SKM-1 treated with dmso at 0.1 percent for 144 hours (cell line): ENCODE measurements around the gene TMEM271.

Experiments used
- DNase-seq: peaks from one replicate; lab custom pipeline; 2025; ENCODE audit not compliant: unreplicated experiment; lab: John Stamatoyannopoulos, UW

The TMEM271 gene, protein sequence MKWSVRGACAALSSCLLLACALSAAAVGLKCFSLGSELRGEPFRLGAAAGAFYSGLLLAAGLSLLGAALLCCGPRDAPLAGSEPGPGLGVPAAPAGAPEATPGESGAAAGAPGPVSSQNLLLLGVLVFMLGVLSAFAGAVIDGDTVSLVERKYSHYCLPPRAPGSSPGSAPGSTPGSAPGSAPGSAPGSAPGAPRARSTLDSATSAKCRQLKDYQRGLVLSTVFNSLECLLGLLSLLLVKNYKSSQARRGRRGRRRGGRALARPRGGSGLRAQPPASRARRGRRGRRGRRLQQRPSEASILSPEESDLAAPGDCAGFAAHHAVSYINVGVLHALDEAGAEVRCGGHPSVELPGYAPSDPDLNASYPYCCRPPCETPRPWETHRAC

DNA sequence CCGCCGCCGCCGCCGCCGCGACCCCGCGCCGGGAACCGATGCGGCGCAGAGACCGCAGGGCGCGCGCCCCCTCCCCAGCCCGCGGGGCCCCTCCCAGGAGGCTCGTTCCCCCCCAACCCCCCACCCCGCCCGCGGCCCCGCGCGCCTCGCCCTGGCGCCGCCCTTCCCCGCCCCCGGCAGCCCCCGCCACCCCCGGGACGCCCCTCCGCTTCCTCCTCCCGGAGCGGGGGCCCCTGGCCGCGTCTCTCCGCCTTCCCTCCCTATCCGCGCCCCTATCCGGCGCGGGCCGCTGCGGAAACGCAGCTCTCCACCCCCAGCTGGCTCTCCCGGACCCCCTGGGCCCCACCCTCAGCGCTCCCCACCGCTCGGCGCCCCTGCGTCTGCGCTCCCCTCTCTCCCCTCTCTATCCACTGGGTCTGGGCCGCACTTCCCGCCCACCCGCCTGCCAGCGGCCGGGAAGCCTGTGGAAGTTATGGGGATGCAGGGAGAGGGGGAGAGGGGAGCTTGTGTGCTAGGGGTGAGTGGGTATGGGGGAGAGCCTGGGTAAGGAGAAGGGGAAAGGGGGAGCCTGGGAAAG, at the start of gene TMEM271:
Gene TMEM271 (minus strand): TSS at position 51 of the 577 bp plus-strand sequence. CDS start 233 bp downstream, outside the sequence.
- DNase-seq: no peak

DNA sequence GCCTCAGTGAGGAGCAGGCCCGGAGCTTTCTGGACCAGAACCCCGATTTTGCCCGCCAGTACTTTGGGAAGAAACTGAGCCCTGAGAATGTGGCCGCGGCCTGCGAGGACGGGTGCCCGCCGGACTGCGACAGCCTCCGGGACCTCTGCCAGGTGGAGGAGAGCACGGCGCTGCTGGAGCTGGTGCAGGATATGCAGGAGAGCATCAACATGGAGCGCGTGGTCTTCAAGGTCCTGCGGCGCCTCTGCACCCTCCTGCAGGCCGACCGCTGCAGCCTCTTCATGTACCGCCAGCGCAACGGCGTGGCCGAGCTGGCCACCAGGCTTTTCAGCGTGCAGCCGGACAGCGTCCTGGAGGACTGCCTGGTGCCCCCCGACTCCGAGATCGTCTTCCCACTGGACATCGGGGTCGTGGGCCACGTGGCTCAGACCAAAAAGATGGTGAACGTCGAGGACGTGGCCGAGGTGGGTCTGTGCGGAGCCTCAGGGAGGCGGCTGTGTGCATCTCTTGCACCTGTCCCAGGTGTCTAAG, 49.6 kb upstream of the TMEM271 start:
- DNase-seq: no peak

DNA sequence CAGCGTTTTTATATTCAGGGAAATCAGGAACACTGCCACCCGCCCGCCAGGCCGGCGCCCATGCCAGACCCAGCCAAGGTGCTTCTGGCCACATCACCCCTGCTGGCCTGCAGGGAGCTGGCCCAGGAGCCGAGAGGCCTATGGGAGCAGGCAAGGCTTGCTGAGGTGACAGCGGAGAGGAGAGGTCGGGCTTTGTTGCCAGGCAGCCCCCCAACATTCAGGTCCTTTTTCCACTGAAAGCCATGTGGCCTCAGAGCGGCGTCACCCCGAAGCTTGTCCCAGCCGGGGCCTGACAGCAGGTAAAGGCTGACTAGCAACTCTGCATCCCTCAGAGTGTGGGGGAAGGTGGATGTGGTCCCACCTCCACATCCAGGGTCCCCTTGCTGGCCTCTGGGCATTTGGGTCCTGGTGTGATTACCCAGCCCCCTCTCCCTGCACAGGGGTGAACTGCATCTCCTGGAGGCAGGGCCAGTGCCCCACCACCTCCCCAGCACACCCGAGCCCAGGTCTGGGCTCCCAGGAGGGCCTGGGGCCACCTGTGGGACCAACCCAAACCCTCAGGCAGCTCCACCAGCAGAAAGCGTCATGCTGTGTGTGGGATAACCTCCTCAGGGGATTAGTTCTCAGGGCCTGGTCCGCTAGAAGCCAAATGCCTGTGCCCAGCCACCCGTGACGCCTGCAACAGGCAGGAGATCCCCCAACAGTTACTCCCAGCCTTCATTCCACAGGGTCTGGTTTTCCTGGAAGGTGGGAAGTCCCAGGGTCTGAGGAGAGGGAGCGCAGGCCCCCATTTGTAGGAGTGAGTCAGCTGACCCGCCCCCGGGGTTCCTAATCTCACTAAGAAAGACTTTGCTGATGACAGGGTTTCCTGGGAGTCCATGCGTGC, 48.9 kb upstream of the TMEM271 start, which contains the start of gene PDE6B:
Gene PDE6B (plus strand): TSS at position 869 of the 886 bp plus-strand sequence. CDS start 54 bp downstream, outside the sequence.
- no peak for DNase-seq

DNA sequence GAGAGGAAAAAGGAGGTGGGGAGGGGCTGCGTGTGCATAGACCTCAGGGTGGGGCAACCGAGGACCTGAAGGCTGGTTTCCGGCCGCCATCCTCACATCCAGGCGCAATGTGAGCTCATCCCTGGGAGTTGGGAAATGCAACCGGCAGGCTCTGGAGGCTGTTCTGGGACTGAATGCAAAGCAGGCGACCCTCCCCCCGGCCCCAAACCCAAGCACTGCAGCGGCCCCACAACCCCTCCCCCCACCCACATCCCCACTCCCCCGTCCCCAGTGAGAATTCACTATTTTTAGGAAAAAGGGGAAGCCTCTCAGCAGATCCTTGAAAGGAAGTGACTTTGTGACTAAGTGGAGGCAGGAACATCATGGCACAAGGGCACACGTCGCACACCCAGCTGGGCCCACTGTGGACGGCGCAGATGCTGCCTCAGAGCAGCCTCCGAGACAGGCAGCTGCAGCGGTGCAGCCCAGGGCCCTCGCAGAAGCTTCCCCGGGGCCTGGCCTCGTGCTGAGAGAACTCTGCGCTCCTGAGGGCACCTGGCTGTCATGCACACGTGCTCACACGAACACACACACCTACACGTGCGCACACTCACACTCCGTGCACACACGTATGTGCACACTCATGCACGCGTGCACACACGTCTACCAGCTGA, 47.9 kb upstream of the TMEM271 start:
- DNase-seq: no peak

DNA sequence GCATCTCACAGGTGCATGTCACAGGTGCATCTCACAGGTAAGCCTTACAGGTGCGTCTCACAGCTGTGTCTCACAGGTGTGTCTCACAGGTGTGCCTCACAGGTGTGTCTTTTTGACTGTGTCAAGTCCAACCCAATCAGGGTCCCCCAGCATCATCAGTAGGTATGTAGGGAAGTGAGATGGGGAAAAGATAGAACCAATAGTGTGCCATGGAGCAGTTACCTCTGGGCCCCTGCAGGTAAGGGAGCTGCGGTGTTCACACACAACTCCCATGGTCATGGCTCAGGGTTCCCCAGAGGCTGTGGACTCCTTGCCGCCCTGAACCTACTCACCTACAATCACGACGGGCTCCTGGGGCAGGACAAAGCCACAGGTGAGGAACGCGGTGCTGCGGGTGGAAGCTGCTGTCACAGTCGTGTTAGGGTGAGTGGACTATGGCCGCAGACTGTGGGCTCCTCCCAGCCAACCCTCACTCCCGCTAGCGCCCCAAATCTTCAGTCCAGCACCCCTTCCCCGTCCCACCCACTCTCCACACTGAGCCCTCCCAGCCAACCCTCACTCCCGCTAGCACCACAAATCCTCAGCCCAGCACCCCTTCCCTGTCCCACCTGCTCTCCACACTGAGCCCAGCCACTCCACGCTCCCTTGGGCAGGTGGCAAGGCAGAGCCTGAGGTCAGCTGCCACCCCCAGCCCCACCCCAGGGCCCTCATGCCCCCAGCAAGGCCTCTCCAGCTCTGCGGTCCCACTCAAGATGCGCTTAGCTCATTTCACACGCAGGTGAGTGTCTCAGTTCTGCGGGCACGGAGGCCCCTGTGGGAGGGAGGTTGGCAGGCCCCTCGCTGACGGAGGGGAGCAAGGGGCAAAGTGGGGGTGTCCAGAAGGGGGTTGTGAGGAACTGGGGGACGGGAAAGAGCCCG, 47.2 kb upstream of the TMEM271 start:
- no peak for DNase-seq

DNA sequence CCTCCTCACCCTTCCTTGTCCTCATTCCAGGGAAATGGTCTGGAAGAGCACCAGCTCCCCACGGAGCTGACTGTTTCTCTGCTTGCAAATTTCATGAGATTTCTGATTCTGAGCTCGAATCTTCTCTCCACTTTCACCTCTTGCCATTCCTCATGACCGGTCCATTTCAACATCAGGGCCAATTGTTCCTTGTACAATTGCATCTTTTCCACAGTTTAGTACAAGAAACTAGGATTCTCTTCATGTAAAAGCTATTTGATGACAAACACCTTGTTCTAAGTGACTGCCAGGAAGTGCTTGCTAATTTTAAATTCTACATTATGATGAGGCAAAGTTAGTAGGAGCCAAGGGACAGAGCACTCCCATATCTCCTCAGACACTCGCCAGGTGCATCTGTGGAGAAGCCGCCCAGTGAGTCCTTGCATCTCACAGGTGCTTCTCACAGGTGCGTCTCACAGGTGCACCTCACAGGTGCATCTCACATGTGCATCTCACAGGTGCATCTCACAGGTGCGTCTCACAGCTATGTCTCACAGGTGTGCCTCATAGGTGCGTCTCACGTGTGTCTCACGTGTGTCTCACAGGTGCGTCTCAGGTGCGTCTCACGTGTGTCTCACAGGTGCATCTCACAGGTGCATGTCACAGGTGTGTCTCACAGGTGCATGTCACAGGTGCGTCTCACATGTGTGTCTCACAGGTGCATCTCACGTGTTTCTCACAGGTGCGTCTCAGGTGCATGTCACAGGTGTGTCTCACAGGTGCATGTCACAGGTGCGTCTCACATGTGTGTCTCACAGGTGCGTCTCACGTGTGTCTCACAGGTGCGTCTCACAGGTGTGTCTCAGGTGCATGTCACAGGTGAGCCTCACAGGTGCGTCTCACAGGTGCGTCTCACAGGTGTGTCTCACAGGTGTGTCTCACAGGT, 46.2 kb upstream of the TMEM271 start:
- DNase-seq: no peak

DNA sequence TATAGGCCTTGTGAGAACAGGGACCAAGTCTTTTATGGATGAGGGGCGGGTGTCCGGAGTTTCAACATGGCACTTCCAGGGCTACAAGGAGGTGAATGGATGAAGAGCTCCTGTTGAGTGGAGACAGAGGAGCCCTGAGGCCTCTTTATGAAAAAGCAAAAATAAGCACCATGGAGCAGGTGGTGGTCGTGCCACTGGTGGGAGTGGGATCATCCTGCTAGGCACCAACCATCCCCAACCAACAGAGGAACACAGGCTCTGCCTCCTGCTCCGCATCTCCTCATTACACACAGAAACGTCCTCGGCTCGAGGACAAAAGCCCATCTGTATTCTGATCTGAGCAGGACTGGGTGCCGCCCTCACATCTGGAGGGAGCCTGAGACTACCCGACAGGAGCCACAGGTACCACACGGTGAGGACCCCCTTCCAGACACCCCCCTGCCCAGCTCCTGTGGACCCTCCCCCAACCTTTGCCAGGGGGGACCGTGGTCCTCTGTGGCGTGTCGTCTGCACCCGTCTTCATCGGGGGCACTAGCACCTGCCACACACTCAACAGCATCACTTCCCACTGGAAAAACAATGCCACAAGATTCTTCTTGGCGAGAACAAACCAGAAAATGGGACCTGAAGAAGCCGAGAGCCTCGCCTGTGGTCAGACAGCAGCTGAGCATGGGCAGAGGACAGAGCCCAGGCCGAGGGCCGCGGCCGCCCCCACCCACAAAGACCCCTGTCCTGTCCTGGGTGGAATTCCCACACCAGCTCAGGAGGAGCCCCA, 45.4 kb upstream of the TMEM271 start:
- no peak for DNase-seq

DNA sequence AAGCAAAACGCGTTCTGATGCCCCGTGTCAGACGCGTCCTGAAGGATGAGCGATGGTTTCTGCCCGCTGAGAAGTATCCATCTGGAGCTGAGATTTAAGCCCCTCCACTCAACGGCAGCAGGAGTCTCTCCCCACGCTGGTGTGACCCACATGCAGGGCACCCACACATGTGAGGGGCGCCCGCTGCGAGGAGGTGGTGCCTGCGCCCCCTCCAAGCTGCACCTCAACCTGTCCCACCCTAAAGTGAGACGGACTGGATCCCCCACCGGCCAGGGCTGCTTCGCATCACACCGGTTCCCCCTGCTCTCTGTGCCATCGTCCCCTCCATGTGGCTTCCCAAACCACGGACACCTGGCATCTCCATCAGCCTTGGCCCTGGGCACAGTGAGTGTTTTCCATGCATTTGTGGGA, 44.8 kb upstream of the TMEM271 start:
- DNase-seq: no peak

DNA sequence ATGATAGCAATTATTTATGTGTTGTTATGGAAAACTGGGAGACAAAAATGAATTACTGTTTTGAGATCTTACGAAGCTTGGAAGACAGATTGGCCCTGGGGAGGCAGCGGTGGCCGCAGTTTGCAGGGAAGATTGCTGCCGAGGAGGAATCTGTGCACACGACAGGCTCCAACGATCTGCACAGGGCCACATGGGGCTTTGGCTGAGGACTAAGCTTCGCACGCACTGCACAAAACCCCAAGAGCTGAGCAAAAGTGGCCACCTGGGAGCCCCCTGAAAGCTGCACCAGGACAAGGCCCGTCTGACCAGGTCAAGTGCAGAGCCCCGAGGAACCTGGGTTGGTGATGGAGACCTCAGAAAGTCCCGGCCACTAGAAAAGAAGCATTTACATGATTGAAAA, 44.1 kb upstream of the TMEM271 start:
- DNase-seq: no peak

DNA sequence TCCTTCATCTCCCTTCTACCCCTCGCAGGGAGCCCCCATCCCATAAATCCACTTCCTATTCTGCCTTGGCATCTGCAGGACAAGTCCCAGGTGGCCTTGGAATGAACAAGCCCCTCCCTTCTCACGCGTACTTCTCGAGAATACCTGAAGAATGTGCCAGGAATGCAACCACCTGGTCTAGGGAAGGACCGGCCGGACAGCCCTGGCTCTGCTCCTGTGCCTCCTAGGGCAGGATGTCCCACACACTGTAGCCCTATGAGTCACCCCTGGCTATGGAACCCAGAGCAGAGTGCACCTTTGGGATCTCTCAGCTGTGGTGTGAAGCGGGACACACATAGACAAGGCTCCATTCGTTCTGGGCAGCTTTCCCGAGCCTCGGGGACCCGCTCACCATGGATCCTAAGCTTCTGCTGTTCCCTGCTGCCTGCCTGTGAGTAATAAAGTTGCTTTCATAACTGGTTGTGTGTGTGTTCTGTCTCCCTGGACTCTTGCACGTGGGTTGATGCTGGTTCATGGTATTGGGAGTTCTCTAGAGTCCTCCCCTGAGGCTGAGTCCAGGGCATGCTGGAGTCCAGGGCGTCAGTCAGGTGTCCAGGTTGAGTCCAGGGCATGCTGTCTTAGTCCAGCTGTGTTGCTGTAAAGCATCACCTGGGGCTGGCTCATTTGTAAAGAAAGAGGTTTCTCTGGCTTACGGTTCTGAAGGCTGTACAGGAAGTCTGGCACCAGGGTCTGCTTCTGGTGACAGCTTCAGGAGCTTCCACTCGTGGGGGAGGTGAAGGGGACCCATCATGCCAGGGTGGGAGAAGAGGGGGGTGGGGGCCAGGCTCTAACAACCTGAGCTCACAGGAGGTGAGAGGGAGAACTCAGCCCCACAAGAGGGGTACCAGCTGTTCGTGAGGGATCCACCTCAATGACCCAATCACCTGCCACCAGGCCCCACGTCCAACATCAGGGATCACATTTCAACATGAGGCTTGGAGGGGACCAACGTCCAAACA, 41.8 kb upstream of the TMEM271 start:
- DNase-seq: no peak

DNA sequence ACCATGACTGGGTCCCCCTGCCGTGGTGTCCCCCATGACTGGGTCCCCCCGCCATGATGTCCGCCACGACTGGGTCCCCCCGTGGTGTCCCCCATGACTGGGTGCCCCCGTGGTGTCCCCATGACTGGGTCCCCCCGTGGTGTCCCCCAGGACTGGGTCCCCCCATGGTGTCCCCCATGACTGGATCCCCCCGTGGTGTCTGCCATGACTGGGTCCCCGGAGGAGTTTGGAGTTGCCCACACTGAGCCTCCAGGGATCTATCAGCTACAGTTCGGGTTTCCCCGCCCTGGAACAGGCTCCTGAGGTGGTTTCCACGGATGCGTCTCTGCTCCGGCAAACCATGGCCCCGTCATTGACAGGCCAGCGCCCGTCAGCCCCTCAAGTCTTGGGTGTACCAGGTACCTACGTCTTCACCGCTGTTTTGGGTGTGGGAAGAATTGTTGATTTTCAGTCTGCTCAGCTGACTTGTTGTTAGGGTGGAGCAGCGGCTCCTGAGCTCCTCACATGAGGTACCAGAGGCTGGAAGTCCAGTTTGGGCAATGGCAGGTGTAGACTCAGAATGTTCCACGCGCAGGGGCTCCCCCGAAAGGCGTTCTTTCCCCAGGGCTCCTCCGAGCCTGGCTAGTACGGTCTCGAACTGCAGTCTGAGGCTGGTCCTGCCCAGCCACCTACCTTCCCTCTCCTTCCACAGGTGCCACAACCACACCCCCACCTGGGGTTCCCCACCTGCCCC, 41.0 kb upstream of the TMEM271 start:
- DNase-seq: no peak

DNA sequence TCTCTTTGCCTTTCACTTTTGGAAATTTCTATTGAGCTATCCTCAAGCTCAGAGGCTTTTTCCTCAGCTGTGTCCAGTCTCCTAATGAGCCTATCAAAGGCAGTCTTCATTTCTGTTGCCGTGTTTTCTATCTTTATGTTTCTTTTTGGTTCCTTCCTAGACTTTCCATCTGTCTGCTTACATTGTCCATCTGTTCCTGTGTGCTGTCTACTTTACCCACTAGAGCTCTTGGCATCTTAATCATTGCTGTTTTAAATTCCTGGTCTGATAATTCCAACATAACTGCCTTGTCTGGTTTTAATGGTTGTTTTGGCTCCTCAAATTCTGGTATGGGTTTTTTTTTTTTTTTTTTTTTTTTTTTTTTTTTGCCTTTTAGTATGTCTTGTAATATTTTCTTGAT, 40.0 kb upstream of the TMEM271 start:
- no peak for DNase-seq

DNA sequence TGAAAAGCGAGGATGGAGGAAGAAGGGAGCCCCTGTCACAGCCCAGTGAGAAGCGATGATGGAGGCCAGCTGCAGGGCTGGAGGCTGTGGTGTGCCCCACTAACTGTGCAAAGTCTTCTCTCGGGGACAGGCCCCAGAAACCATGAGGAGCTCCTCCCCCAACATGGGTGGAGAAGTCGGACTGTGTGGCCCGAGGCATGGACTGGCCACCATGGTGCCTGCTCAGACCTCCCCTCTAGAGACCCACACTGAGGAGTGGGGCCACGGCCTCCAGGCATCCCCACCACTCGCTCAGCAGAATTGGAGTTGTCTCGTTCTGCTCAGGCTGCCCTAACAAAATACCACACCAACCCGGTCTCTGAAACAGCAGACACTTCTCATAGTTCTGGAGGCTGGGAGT, 37.0 kb upstream of the TMEM271 start:
- no peak for DNase-seq

DNA sequence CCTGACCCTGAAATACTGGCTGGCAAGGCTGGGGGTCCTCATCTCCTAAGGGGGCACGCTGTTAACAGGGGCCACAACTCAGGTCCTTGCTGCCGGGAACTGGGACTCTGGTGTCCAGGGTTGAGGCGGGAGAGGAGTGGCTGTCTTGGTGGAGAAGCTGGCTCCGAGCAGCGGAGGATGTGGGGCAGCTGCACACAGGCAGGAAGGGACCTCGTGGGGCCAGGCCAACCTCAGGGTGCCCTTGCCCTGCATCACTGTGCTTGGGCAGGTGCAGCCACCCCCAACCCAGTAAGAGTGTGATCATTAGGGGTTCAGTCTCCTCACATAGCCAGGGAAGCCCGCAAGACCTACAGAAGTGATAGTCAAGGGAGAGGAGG, 36.6 kb upstream of the TMEM271 start:
- DNase-seq: no peak

DNA sequence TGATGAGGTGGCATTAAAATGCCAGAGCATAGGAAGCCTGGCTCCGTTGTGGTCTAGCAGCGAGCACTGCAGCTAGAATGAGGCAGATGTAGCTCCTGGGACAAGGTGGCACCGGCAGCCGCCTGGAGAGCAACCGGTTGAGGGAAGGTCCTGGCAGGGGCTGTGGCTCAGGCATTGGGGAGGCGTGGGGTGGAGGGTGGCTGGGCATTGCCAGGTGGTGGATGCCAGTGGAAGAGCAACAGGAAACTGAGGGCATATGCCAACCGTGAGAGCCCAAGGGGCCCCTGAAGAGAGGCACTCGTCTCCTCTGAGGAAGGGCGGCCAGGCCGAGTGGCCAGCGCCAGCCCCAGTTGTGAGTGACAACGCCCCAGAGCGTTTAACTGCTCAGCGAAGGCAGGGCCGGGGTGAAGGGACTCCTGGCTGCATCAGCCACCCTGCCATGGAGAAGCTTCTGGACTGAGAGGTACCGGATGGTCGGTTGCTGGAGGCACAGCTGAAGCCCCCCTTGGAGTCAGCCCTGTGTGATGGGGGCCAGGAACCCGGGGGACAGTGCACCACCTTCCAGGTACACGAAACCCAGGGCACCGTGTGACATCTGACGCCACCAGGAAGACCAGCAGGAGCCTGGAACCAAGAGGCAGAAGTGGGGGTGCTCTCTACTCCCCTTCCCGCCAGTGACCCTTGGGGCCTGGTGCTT, 36.1 kb upstream of the TMEM271 start:
- no peak for DNase-seq
